ENCODE measurements around the gene TRIM22.
"Not testable (repeated sequence)": the region's sequence is repeated elsewhere in the genome, so short reads cannot be mapped to it uniquely, and the experiment has no call there.

TRIM22 gene

DNA sequence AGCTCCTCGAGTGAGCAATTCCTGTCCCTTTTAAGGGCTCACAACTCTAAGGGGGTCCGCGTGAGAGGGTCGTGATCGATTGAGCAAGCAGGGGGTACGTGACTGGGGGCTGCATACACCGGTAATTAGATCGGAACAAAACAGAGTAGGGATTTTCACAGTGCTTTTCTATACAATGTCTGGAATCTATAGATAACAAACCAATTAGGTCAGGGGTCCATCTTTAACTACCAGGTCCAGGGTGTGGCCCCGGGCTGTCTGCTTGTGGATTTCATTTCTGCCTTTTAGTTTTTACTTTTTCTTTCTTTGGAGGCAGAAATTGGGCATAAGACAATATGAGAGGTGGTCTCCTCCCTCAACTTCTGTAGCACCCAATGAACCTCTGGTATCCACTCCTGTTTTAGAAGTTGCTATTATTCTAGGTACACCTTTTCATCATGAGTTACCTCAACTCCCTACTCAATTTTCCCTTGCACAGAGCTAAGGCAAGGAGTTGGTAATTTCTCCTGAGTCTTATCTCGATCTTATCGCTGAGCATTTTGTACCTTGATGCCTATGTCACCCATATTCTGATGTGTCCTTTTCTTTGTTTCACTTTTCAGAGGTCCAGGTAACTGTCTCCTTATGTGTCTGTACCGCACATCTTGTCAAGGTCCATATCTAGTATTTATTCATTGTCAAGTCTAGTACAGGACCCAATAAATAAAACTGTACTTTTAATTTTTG lies 1.8 kb downstream of the TRIM22 start:
- DNase-seq (ENCODE audit: low spot score): not testable (repeated sequence)

DNA sequence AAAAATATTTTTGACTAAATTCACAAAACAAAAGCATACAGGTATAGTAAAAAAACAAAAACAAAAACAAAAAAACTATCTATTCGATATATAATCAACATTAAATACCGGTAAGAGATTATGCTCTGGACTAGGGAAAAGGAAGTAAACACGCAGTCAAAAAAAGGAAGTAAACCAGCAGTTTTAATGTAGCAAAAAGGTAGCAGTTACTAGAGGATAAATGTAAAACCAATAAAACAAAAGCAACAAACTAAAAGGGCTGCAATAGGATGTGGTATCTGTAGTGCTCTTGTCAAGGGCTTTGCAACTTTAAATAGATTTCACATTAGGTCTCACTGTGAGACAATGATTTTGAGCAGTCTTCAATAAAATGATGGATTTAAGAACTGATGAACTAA lies 2.4 kb downstream of the TRIM22 start:
- DNase-seq (ENCODE audit: low spot score): no peak

GRCh38 chr11:5694642-5695041 lies 5.1 kb downstream of the TRIM22 start:
- no peak for DNase-seq (ENCODE audit: low spot score)

DNA sequence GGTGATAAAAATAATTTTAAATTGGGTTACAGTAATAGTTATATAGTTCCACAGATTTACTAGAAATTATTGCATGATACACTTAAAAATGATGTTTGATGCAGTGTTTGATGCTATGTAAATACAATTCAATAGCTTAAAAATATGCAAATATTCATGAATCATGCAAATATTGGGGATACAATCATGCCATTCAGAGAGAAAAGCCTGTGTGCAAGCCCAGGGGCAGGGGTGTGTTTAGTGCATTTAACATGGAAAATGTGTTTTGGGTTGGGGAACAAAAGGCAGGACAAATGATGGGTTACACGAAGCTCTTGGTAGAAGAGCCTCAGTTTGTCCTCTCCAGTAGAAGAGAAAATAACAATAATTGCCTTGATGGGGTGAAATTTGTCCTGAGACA lies 6.0 kb downstream of the TRIM22 start:
- no peak for DNase-seq (ENCODE audit: low spot score)

DNA sequence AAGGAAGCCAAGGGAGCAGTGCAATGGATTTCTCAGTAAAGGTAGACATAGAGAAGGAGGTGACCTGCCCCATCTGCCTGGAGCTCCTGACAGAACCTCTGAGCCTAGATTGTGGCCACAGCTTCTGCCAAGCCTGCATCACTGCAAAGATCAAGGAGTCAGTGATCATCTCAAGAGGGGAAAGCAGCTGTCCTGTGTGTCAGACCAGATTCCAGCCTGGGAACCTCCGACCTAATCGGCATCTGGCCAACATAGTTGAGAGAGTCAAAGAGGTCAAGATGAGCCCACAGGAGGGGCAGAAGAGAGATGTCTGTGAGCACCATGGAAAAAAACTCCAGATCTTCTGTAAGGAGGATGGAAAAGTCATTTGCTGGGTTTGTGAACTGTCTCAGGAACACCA lies 6.6 kb downstream of the TRIM22 start:
- no peak for DNase-seq (ENCODE audit: low spot score)

DNA sequence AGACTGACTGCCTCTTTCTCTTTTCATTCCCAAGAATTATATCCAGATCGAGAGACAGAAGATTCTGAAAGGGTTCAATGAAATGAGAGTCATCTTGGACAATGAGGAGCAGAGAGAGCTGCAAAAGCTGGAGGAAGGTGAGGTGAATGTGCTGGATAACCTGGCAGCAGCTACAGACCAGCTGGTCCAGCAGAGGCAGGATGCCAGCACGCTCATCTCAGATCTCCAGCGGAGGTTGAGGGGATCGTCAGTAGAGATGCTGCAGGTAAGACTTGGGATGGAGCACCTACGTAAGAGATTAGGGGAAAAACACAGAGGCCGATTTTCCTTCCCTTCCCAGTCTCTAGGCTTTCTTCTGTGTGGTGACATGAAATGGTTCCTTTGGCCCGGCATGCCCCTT lies 8.7 kb downstream of the TRIM22 start:
- DNase-seq (ENCODE audit: low spot score): no peak

DNA sequence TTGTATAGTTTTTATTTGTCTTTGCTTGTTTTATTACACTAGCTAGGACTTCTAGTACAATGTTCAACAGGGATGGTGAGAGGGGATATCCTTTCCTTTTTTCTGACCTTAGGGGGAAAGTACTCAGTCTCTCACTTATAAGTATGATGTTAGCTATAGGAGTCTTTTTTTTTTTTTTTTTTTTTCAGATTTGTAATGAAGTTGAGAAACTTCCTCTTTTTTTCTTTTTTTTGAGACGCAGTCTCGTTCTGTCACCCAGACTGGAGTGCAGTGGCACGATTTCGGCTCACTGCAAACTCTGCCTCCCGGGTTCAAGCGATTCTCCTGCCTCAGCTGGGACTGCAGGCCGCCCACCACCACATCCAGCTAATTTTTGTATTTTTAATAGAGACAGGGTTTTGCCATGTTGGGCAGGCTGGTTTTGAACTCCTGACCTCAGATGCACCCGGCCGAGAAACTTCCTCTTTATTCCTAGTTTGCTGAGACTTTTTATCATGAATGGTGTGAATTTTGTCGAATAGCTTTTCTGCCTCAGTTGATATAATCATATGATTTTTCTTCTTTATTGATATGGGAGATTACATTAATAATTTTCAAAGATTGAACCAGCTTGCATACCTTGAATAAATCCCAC lies 10.9 kb downstream of the TRIM22 start:
- DNase-seq (ENCODE audit: low spot score): no peak

DNA sequence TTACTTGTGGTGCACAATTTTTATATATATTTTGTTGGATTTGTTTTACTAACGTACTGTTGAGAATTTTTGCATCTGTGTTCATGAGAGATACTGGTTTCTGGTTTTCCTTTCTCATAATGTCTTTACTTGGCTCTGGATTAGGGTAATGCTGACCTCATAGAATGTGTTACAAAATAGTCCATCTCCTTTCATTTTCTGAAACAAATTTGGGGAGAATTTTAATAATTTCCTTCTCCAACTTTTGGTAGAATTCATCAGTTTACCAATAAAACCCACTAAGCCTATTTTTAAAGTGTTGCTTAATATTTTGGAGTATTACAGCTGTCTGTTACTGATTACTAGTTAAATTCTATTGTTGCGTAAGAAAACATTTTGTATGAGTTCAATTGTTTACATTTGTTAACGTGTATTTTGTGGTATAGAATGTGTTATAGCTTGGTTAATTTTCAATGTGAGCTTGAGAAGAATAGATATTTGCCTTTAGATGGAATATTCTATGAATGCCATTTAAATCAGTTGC lies 11.5 kb downstream of the TRIM22 start:
- DNase-seq (ENCODE audit: low spot score): no peak

DNA sequence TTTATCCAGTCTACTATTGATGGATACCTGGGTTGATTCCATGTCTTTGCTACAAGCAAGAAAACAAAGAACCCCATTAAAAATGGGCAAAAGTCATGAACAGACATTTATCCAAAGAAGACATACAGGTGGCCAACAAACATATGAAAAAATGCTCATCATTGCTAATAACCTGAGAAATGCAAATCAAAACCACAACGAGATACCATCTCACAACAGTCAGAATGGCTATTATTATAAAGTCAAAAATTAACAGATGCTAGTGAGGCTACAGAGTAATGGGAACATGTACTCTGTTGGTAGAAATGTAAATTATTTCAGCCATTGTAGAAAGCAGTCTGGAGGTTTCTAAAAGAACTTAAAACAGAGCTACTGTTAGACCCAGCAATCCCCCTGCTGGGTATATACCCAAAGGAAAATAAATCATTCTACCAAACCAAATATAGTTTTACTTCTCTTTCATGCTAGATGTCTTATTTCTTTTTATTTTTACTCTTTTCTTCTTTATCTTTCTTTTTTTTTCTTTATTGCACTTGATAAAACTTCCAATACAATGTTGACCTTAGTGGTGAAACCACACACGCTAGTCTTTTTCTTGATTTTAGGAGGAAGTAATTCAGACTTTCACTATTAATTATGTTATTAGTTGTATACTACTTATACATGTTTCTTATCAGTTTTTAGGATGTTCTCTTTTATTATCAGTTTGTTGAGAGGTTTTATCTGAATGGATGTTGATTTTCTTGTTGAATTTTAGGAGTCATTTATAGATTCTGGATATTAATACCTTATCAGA lies 14.3 kb downstream of the TRIM22 start:
- DNase-seq (ENCODE audit: low spot score): no peak

- no peak for DNase-seq (ENCODE audit: low spot score)
Observed at GRCh38 chr11:5705688-5706087, 16.1 kb downstream of the TRIM22 start.

- DNase-seq (ENCODE audit: low spot score): no peak
Observed at GRCh38 chr11:5712507-5712906, 22.9 kb downstream of the TRIM22 start.

- DNase-seq (ENCODE audit: low spot score): no peak
Observed at GRCh38 chr11:5713695-5714094, 24.1 kb downstream of the TRIM22 start.

DNA sequence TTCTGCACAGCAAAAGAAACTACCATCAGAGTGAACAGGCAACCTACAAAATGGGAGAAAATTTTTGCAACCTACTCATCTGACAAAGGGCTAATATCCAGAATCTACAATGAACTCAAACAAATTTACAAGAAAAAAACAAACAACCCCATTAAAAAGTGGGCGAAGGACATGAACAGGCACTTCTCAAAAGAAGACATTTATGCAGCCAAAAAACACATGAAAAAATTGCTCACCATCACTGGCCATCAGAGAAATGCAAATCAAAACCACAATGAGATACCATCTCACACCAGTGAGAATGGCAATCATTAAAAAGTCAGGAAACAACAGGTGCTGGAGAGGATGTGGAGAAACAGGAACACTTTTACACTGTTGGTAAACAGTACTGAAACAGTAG lies 26.9 kb downstream of the TRIM22 start:
- not testable (repeated sequence) for DNase-seq (ENCODE audit: low spot score)

- DNase-seq (ENCODE audit: low spot score): no peak
Observed at GRCh38 chr11:5719703-5720495, 30.3 kb downstream of the TRIM22 start.

DNA sequence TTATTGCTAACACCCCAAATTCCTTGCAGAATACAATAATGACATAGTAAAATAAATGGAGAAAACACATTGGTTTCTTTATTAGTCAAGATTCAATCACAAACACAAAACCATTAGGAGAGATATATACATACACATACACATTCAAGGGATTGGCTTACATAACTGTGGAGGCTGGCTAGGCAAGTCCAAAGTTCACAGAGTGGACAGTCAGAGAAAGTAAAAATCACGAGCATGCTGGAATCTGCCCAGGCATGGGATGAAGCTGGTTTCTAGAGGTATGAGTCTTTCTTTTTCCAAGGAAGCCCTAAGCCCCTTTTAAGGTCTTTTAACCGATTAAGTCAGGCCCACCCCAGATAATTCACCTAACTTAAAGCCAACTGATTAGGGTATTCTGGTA lies 33.0 kb downstream of the TRIM22 start:
- peak; percentile 9 for DNase-seq (ENCODE audit: low spot score)

GRCh38 chr11:5726351-5726750 lies 36.8 kb downstream of the TRIM22 start:
- DNase-seq (ENCODE audit: low spot score): no peak

- no peak for DNase-seq (ENCODE audit: low spot score)
Observed at GRCh38 chr11:5727691-5728090, 38.1 kb downstream of the TRIM22 start.

- no peak for DNase-seq (ENCODE audit: low spot score)
Observed at GRCh38 chr11:5736396-5736795, 46.8 kb downstream of the TRIM22 start, which contains the start of gene OR56B1. Gene OR56B1, plus strand, starts transcription at chr11:5736448. Its CDS starts 69 bp downstream, at chr11:5736517.

DNA sequence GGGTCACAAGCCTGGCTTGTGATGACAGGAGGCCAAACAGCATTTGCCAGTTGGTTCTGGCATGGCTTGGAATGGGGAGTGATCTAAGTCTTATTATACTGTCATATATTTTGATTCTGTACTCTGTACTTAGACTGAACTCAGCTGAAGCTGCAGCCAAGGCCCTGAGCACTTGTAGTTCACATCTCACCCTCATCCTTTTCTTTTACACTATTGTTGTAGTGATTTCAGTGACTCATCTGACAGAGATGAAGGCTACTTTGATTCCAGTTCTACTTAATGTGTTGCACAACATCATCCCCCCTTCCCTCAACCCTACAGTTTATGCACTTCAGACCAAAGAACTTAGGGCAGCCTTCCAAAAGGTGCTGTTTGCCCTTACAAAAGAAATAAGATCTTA lies 47.5 kb downstream of the TRIM22 start:
- no peak for DNase-seq (ENCODE audit: low spot score)

DNA sequence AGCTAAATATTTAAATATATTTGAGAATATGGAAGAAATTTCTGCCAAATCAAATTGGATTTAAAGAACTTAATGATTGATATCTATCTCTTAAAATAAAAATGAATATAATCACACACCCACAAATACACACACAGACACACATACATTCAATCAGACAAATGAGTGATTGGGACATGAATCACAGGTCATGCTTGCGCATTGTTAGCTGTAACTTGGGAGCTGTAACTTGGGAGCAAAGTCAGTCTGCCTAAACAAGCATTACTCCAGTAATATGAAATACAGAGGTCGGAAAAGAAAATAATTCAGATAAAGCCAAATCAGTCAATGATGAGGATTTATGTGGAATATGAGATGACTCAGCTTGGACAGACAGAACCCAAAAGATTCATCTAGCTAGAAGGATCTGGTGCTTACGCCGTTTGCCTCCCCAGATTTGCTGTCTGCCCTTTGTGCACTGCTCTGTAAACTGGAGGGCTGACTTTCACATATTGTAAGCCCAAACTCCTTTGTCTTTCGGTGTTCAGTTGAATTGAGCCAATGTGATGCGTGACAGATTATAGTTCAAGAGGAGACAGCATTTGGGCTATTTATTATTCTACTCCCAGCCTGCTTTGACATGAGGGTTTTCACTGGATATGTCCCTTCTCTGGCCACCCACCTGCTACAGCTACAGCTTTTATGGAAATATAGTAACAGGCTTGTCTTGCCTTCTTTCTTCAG lies 48.2 kb downstream of the TRIM22 start:
- DNase-seq (ENCODE audit: low spot score): no peak

- DNase-seq (ENCODE audit: low spot score): no peak
Observed at GRCh38 chr11:5738431-5738830, 48.8 kb downstream of the TRIM22 start.
